HG03378 (cell line): Measurements from ENCODE around the gene BCCIP.

ENCODE experiments used
- ATAC-seq: cut with Tn5 transposase; IDR thresholded peaks from one replicate; pipeline ENCODE4 v1.9.1; 2021; ENCODE audit warnings: mild to moderate bottlenecking, moderate library complexity; ENCODE audit not compliant: unreplicated experiment

Gene BCCIP

DNA sequence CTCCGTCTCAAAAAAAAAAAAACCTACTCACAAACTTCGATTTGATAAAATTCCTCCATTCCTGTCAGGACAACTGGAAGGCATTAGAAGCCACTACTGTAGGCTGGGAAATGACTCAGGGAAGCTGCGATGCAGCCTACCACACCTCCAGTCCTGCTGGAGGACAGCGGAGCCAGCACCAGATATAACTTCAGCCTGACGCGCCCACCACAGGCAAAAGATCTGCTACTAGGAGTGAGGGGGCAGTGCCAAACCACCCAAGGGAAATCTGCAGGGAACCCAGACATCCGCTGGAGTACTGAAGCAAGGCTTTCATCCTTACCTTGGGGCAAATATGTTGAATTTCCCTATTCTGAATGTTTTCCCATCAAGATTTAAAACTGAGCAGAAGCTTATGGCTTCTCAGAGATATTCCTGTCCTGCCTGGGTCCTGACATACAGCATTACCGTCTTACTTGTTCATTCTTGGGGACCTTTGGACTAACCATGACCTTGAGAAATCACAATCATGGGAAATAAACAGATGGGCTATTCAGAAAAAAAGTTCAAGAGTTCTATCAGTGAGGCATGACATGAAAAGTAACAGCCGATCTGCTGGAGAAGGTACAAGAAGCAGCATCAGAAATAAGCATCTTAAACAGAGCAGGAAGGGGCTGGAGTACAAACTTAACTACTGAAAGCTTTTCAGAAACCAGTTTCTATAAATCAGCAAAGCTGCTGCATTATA lies 20.4 kb downstream of the BCCIP start:
- no peak for ATAC-seq

DNA sequence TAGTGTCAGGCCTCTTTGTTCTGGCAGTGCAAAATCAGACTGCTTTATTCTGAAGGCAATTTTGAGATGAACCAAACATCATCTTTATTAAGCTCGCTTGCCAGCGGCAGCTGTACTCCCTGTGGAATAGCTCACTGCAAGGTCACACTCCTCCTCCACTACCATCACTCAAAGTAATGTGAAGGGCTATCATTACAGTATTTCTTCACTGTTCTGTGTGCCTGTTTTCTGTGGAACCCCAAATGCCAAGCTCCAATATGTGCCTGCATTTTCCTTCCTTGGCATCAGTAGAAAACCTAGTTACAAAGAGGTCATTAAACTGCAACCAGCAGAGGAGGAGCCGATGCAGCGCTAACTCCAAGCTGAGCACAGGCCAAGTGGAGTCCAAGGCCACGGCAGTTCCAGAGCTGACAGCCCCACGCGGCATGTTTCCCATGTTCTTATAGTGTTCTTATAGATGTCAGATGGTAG lies 21.4 kb downstream of the BCCIP start:
- no peak for ATAC-seq

DNA sequence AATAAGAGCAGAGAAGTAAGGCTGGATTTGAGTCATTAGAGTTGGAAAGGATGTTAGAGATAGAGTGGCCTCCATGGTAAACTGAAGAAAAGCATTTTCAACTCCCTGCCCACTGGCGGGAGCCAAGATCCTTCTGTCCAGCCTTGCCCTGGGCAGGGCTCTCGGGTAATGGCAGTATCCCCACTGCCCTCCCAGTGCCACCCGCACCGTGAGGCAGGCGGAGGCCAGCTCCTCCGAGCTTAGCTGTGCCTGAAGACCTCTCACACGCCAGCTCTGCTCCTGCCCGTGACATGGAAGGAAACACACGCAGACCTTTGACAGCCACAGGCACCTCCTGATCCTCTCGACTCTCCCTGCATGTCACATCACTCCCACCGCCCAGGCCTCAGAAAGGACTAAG lies 22.3 kb downstream of the BCCIP start:
- ATAC-seq, result no peak

DNA sequence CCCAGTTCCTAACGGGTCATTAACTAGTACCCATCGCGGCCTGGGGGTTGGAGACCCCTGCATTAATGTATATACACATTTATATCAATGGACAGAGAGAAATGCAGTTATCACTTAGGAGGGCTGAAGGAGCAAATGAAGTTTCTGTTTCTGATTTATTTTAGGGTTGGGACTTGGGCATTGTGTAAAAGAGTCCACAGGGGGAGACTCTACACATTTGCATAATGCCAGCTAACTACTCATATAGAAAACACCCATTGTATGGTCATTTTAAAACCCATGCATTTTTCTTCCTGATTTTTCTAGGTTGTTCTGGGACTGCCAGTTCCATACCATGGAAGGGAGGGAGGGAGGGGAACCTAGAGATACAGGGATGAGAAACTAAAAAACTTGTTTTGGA lies 23.5 kb downstream of the BCCIP start:
- ATAC-seq, result peak; percentile 66

DNA sequence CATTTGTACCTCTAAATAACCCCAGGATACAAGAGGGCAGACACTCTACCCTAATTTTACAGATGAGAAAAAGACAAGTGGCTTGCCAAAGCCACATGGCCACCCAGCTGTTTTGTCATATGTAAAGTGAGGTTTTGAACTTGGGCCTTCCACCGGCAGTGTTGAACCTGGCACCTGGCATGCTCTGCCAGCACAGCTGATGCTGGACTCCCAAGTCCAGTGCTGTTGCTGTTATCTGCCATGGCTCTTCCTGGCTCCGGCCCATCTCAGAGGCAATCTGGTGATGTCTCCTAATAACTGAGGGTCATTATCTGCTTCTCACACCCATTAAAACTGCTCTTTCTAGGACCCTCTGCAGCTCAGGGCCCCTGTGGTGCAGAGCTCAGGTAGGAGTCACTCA lies 25.0 kb downstream of the BCCIP start:
- no peak for ATAC-seq

DNA sequence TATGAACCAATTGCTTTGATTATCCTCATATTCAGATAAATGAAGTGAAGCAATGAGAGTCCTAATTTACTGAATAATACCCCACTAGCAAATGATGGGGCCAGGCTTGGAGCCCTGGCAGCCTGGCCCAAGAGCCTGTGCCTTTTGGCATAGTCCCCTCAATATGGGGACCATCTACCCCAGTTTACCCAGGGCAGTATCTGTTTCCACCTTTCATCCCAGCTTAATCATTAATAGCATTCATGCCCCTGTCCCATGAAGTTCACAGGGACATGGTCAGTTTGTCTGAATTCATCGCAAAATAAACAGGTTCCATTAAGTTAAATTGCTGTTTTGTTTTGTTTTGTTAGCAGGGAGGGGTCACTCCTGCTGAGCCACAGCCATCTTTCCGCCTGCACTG lies 25.5 kb downstream of the BCCIP start:
- ATAC-seq, result no peak

DNA sequence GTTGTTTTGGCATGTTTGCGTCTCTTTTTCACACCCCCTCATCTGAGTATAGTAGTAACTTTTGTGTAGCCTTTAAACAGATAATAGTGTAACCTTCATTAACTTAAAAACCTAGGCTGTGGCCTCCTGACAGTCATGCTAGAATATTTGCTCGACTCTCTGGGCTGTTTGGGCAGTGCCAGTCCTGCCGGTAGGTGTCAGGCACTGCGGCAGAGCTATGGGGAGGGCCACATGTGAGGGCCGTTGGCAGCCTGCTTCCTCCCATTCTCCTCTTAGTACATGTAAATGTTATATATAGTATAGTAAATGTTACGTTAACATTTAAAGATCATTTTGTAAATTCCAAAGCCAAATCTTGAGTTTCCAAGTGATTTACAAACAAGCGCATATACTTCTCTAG lies 26.1 kb downstream of the BCCIP start:
- no peak for ATAC-seq

DNA sequence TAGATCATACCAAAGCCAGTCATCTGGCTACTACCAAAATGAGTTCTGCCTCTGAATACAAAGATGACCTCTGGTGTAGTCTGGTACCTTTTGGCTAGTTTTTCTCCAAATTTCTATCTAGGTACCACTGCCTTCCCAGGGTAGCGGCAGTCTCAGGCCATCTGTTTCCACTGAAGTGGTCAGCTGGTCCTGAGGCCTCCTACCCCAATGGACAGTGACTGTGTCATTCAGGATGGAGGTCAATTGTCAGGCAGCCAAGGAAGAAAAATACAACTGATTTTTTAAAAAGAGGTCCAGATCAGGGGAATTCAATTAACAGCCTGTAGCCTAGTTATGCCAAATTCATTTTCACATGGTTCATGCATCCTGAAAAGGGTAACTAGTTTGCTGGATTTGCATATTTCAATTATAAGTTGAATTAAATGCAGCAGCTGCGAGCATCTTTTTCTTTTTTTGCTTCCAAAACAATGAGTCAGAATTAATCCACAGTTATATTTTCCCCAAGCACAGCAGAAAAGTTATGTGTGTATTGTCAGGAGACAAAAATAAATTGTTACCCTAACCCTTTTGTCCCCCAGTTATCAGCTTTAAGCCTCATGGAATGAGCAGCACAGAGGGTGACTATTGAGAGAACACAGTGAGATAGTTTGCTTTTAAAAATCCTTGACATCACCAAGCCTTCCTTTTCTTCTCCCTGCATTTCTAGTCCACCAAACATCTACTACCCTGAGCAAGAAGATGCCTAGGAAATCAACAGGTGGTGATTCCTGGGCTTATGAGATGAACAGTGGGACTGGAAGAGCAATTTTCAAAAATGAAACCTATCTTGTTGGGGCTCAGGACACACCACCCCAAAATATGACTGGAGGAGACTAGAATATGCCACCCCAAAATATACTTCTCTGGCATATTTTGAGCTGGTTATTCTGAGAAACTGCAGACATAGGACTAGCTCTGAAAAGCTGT lies 27.7 kb downstream of the BCCIP start:
- no peak for ATAC-seq

DNA sequence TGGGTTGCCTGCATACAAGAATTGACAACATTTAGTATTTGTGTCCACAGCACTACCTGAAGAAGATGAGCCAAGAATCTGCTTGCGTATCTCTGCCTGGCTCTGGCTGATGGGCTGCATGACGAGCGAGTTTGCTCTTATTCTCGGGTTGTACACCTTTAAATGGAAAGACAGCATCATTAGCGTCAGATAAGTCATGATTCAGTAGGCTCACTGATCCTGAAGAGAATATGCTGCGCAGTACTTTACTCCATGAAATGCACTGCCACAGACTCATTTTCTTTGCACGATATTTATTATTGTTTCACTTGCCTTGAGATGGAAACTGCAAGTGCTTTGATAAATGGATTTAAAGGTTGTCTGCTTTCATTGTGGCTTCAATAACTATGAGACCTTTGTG lies 29.1 kb downstream of the BCCIP start:
- ATAC-seq, result no peak

DNA sequence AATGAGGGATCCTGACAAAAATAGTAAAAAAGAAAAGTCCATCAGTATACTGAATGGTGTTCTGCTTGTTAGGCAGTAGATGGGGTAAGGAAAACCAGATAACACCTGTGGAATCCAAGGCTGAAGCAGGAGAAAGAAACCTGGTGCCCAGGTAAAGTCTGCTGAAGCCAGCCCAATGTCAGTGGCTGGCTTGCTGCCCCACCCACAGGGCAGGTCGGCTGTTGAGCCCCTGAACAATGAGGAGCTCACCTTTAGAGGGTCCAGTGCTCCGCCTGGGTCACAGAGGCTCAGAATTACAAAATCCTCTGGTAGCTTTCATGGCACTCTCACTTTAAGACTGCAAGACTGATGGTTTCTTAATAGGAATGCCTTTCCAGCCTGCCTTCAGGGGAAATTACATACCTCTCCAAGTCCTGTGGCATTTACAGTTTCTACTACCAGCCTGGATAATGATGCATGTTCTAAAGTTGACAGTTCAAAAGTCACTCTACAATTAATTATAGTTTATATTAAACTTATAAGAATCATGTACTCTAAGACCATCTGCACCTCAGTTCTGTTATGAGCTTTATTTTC lies 33.9 kb downstream of the BCCIP start:
- no peak for ATAC-seq

DNA sequence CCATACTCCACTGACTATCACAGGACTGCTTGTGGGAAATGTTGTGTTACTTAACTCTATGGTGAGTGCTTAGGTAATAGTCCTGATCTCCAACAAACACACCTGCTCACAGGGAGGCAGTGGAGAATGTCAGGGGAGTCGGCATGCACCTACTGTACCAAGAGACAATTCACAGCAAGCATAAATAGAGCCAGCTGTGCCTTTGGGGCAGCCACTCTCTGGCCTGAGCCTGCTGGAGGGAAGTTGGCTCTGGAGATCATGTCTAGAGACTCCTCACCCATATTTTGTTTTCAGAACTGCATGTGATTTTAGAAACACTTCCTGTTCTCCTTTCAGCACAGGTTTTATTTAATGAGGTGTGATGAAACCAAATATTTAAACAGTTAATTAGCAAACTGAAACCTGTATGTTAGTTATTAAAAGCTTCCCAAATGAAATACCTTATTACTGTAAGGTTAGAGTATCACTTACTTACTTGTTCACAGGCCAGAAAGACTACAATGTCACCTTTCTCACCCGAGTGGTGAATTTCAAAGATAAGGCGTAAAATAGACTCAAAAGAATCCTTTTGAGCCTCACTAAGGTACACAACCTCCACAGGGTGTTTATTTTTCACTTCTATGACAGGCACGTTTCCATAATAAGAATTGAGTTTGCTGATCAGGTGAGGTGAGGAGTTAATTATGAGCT lies 35.9 kb downstream of the BCCIP start:
- ATAC-seq, result no peak

DNA sequence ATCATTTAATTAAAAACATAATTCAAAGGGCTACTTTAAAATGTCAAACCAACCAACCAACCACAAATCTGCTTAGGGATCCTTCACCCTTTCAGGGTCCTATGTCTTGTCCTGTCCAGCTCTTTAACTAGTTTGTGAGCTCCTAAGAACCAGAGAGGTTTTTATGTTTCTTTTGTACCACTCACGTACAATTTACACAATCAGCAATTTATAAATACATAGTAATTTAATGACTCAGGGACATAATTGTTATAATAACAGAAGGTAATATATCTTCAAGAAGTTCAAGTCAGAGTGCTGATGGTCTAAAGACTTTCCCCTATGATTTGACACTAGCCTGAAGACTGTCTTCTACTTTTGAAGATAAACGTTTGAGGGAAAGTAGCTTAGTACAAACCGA lies 41.8 kb downstream of the BCCIP start:
- ATAC-seq, result no peak

DNA sequence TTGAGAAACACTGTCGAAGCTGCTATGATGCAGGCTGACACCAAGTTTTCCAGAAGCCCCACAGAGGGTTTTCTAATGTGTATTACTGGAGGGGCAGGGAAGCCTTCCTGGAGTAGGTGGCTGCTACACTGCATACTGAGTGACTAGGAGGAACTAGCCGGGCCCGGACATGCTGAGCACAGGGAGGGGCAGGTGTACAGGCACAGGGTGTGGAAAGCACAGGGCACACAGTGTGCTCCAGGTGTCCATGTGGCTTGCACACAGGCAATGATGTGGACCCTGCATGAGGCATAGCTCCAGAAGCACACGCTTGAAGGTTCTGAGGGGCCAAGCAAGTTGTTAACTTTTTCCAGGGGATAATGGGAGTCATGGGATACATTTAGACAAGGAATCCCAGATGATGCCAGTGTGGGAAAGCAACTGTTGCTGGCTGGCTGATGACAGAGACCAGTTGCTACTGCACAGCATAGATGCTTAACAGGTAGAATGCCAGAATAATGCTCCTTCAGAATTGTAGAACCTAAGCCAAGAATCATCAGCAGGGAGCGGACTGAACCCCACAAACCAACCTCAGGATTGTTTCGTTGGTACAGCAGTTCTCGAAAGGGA lies 43.2 kb downstream of the BCCIP start:
- no peak for ATAC-seq

DNA sequence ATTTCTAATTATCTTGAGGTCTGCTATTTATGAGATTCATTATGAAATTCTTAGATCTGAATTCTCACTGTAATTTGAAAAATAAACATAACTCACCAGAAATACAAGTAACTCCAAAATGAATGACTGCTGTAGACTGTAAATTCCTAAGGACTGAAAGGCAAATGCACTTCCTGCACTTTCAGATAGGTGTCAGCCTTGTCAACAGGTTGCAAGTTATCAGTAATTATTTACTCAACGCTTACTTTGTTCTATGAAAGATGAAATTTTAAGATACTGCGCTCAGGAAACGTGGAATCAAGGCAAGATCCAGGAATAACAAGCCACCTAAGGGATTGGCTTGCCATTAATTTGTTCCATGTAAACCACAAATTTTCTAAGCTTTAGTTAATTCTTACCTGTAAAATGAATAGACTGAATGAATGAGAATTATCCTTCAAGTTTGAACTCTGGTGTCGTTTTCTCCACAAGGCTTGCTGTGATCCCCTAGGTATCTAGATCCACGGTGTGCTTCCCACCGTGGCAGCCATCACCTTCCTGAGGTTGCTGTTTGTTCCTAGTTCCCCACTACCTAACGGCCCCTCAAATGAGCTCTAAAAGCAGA lies 45.1 kb downstream of the BCCIP start:
- ATAC-seq, result peak; percentile 75

DNA sequence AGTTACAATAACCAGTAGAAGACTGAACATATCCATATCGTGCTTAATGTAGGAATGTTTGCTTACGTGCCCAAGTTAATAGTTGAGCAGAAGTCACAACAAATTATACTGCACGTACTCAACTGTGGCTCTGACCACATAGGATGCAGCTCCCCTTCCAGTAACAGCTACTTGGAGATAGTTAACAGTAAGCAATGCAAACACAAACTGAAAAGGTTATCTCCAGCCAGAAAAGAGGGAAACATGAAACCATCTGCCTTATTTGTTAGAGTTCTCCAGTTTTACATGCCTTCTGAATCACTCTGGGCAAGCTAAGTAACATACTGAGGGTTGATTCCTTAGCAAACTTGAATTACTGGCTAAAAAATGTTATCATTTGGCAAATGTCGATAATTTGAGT lies 48.0 kb downstream of the BCCIP start:
- no peak for ATAC-seq

DNA sequence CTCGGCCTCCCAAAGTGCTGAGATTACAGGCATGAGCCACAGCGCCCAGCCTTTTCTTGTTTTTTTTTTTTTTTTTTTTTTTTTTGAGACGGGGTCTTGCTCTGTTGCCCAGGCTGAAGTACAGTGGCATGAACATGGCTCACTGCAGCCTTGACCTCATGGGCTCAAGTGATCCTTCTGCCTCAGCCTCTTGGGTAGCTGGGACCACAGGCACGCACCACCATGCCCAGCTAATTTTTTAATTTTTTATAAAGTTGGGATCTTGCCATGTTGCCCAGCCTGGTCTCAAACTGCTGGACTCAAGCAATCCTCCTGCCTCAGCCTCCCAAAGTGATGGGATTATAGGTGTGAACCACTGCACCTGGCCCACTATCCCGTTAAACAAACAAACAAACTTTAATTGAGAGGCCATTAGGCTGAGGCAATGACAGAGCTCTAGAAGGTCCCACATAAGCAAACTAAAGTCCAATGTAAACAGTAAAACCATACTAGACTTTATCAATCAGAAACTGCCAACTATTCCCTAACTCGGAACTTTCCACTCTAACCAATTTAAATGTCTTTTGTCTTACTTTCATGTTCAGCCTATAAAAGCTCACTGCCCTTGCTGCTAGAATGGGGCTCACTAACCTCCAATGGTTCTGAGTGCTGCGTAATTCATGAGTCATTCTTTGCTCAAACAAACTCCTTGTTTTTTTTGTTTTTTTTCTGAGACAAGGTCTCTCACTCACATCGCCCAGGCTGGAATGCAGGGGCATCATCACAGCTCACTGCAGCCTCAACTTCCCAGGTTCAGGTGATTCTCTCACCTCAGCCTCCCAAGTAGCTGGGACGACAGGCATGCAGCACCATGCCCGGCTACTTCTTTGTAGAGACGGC lies 55.9 kb downstream of the BCCIP start:
- no peak for ATAC-seq

DNA sequence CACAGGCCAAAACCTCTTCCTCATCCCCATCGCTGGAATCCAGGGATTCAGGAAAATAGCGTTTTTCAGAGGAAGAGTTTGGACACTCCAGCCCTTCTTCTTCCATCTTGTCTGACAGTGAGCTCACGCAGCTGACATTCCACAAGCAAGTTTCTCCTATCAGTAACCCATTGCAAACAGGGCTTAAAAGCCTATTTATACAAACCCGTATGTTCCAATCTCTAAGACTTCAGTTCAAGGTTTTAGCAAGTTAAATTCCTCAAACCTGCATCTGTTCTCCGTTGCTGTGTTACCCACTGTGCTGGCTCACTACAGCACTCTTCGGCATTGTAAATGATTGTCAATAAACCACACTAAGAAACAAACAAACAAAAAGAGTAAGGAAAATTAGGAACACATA lies 57.4 kb downstream of the BCCIP start:
- no peak for ATAC-seq

DNA sequence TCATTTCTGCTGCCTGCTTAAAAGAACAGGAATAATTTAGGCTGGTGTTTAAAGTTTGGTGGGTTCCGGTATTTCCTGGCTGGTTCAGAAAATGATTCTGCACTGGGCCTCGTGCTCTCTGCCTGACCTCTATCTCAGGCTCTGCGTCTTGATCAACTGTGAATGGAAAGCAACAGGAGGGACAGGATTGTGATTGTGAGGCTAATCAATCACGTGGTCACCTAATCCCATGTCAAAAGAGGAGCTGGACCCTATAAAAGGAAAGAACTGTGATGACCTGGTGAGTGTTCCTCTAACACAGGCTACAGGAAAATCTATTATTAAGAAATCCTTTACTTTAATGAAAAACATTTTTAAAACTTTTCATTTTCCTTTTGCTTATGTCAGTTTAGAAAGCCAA lies 57.8 kb downstream of the BCCIP start, which contains the start of gene DHX32:
TSS of gene DHX32 (minus strand) at position 101 of the 400 bp plus-strand sequence. CDS start 468 bp downstream, outside the sequence.
- no peak for ATAC-seq

DNA sequence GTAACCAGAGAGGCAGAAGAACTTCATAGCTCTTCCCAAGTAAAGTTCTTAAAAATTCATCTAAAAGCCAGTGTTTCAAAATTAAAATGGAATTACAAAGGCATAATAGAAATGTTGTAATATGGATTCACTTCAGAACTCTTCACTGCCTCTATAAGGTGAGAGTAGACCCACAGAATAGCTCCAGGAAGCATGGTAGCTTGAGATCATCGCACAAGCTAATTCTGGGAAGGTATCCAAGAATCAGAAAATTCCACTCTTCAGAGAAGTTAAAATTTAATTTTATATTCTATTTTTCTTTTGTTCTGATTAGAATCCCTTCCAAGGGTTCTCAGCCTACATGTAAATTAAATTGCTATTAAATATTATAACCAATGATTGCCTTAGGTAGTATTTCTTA lies 59.2 kb downstream of the BCCIP start:
- no peak for ATAC-seq
